ENCODE data around the gene RFPL3. TPM values are rescaled to one million over a fixed set of nuclear protein-coding genes. Genes with fewer than 3 reads are reported as not detected.

RFPL3 gene
- total and polyA plus RNA-seq, 2 of the 13 experiments (the other 11 are each of a cell fraction or from before 2014, with no cell fraction given) = not detected

- TF ChIP-seq, protein P1, sequence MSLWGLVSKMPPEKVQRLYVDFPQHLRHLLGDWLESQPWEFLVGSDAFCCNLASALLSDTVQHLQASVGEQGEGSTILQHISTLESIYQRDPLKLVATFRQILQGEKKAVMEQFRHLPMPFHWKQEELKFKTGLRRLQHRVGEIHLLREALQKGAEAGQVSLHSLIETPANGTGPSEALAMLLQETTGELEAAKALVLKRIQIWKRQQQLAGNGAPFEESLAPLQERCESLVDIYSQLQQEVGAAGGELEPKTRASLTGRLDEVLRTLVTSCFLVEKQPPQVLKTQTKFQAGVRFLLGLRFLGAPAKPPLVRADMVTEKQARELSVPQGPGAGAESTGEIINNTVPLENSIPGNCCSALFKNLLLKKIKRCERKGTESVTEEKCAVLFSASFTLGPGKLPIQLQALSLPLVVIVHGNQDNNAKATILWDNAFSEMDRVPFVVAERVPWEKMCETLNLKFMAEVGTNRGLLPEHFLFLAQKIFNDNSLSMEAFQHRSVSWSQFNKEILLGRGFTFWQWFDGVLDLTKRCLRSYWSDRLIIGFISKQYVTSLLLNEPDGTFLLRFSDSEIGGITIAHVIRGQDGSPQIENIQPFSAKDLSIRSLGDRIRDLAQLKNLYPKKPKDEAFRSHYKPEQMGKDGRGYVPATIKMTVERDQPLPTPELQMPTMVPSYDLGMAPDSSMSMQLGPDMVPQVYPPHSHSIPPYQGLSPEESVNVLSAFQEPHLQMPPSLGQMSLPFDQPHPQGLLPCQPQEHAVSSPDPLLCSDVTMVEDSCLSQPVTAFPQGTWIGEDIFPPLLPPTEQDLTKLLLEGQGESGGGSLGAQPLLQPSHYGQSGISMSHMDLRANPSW (CRISPR knock-in tag; IDR thresholded peaks at IDR 0.05; ENCODE audit: borderline replicate concordance) = no peak
Observed at GRCh38 chr22:32341122-32341740, 16.4 kb upstream of the RFPL3 start (continued).

DNA sequence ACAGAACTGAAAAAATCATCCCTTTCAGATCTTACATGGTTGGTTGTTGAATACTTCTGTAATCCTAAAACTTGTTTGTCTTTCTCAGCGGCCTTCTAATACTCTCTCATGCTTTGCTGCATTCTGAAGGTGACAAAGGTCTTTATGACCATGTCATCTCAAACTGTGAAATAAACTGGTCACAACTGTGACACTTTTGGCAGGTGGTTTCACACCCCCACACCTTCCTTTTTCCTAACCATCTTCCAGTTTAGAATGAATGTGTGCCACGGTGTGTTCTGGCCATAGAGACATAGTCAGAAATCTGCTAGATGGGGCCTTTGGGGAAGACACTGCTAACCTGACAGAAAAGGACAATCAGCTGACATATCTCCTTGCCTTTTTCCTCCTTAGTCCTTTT, 14.7 kb upstream of the RFPL3 start:
- WGBS (ENCODE audit: low lambda C conversion rate) = 2% methylated on average over 2 of the region's 2 CpGs
- Histone ChIP-seq H3K27ac (ENCODE audit: extremely low read length, insufficient read depth, low read length) (no peak overlapping the region), H3K9ac (ENCODE audit: insufficient read depth, low read depth, low read length) (no peak overlapping the region), H3K36me3 (replicated peaks in 1 of 2; ENCODE audit: control insufficient read depth in 1 of 2, insufficient read depth in 2 of 2, low read length in 2 of 2) (no peaks in the 10 kb centered on the region), H3K4me2 (ENCODE audit: low read depth, low read length) (no peak overlapping the region), H3K4me1 (ENCODE audit: insufficient read depth, low read length) (peaks cover 6% of the 10 kb centered on the region; the same call in 1 of the 2 replicates), H4K20me1 (ENCODE audit: insufficient read depth, low read length) (no peaks in the 10 kb centered on the region), H3K4me3 (replicated peaks in 1 of 3; ENCODE audit: insufficient read depth in 1 of 3, low read depth in 2 of 3, low read length in 3 of 3) (no peak overlapping the region), H3K9me3 (ENCODE audit: low read length) (no peaks in the 10 kb centered on the region), H3K27me3 (ENCODE audit: control insufficient read depth in 1 of 2, insufficient read depth in 2 of 2, low read length in 2 of 2) (peaks cover 3 to 12% of the 10 kb centered on the region in 2 experiments; a peak in 3 of 5 replicates), H3K79me2 (ENCODE audit: insufficient read depth, low read length) (no peaks in the 10 kb centered on the region), H2AFZ (ENCODE audit: low read length) (no peak overlapping the region)
- no TSS peak for BruUV-seq (replicated peaks)
- ChIA-PET POLR2A (no interaction called here), CTCF (ENCODE audit: low intra/inter-chr PET ratio, low total read pairs) (no interaction called here)
- ATAC-seq (no peak), FAIRE-seq (no peak), DNase-seq (ENCODE audit: low spot score) (no peak)
- in situ Hi-C loops (cut with HindIII; ENCODE audit: extremely low pct_ligation_motif_present, low pct_unique_long_range_greater_than_20kb) = no loop called here
- intact Hi-C loops (cut with micrococcal nuclease; ENCODE audit: unreplicated experiment) = no loop called here
- no peak for TF ChIP-seq EZH2 (conservative IDR thresholded peaks at IDR 0.05; ENCODE audit: low read depth, low read length)
- no peak for TF ChIP-seq ETV6 (CRISPR knock-in tag; conservative IDR thresholded peaks at IDR 0.05)
- no peak for TF ChIP-seq NCOR1 (IDR thresholded peaks at IDR 0.05; ENCODE audit: borderline replicate concordance, low read length)
- TF ChIP-seq DRAP1 (CRISPR knock-in tag; IDR thresholded peaks at IDR 0.05) = no peak
- TF ChIP-seq SOX13 (IDR thresholded peaks at IDR 0.05) = no peak
- TF ChIP-seq SOX13 (CRISPR knock-in tag; conservative IDR thresholded peaks at IDR 0.05 in 1 of 2, IDR thresholded peaks at IDR 0.05 in 1 of 2) = no peak
- no peak for TF ChIP-seq ZNF224 (CRISPR knock-in tag; IDR thresholded peaks at IDR 0.05)
- no peak for TF ChIP-seq POGK (CRISPR knock-in tag; conservative IDR thresholded peaks at IDR 0.05)
- no peak for TF ChIP-seq TBX3 (IDR thresholded peaks at IDR 0.05; ENCODE audit: borderline replicate concordance)

Data from HepG2 (cell line).